Measurements from ENCODE around the gene PSMD7. TPM values are rescaled to one million over a fixed set of nuclear protein-coding genes. Genes with fewer than 3 reads are reported as not detected.
"Not testable (repeated sequence)": the region's sequence is repeated elsewhere in the genome, so short reads cannot be mapped to it uniquely, and the experiment has no call there.

PSMD7 gene
- total RNA-seq, 1 donor from 2014 or later: 46.2 TPM

DNA sequence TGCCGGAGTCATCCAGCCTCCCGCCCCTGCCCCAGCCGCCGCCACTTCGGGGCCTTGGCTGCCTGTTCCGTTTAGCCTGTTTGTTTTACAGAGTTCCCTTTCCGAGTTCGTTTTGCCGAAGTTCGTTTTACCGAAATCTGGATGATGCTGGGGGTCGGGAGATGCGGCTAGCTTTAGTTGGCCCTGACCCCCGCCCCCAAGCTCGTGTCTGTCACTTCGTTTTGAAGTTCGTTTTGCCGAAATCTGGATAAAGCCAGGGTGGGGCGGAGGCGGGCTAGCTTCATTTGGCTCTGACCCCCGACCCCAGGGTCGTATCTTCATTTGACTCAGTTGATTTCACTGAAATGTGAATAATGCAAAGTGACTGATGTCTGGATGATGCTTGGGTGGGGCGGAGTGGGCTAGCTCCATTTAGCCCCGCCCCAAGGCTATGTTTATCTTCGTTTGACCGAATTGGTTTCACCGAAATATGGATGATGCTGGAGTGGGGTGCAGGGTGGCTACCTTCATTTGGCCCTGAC, 591 bp downstream of the PSMD7 start:
- DNase-seq (ENCODE audit: low spot score): peak; percentile 13

GRCh38 chr16:74298104-74298503, 1.5 kb downstream of the PSMD7 start:
- peak; percentile 19 for DNase-seq (ENCODE audit: low spot score)

- no peak for DNase-seq (ENCODE audit: low spot score)
Observed at GRCh38 chr16:74302341-74302740, 5.7 kb downstream of the PSMD7 start.

- no peak for DNase-seq (ENCODE audit: low spot score)
Observed at GRCh38 chr16:74304164-74304834, 7.7 kb downstream of the PSMD7 start.

DNA sequence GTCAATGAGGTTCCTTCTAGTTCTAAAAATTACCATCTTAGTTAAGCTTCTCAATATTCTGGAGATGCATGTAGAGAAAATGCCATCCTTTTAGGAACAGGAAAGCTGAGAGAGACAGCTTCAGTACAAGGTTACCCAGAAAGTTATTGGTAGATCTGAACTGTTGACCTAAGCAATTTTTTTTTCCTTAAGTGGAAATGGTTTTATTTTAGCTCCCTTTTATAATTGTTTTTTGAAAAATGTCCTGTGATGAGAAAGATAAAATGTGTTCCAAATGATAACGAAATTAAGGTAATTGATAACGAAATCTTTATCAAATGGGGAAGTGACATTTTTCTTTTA, 8.2 kb downstream of the PSMD7 start:
- no peak for DNase-seq (ENCODE audit: low spot score)

- DNase-seq (ENCODE audit: low spot score): no peak
Observed at GRCh38 chr16:74305281-74305680, 8.7 kb downstream of the PSMD7 start.

GRCh38 chr16:74305978-74306784, 9.6 kb downstream of the PSMD7 start:
- no peak for DNase-seq (ENCODE audit: low spot score)

- DNase-seq (ENCODE audit: low spot score): no peak
Observed at GRCh38 chr16:74307383-74307782, 10.8 kb downstream of the PSMD7 start.

DNA sequence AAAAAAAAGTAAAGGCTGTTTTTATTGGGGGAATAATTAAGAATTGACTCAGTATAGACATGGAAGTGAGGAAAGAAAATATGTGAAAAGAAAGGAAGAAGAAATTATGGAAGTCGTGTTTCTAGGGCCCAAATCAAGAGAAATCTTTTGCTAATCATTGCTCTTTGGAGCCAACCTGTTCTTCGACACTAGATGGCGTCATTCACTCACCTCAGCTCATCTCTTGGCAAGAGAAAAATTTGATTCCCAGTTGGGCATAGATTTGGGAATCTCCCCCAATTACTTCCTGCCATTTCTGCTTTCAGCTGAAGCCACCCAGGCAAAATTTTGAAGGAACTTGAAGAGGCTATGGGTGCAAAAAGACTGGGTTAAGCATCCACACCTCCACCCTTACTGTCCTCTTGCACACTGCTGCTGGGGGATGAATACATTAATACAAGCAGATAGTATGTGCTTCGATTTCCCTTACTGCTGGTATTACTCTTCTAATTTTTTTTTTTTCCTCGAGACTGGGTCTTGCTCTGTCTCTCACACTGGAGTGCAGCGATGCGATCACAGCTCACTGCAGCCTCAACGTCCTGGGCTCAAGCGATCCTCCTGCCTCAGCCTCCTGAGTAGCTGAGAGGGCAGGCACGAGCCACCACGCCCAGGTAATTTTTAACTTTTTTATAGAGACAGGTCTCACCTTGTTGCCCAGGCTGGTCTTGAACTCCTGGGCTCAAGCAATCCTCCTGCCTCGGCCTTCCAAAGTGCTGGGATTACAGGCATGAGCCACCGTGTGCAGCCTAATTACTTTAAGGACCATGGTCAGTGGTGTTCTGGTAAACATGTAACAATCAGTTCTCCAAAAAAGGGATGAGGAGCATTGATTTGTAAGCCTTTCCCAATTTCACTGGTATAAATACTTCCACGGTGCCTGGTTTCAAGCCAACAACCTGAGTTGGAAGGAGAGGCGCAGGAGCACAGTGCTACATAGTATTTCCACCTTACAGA, 13.5 kb downstream of the PSMD7 start:
- DNase-seq (ENCODE audit: low spot score): peak; percentile 45

DNA sequence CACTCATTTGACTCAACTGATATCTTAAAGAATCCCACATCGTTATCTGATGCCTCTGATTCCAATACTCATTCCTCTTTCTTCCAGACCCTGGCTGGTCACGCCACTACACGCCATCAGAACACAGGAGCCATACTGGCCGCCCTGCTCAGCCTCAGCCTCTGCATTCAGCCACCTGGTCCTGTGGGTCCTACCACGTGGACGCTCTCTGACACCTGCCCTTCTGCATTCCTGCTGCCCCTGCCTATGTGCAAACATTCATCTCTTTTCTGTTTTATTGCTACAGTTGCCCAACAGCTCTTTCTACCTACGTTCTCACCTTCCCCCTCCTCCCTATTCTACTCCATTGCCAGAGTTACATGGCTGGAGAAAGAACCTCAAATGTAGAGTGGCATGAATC, 18.4 kb downstream of the PSMD7 start:
- DNase-seq (ENCODE audit: low spot score): no peak

GRCh38 chr16:74320707-74321106, 24.1 kb downstream of the PSMD7 start:
- no peak for DNase-seq (ENCODE audit: low spot score)

- DNase-seq (ENCODE audit: low spot score): no peak
Observed at GRCh38 chr16:74321356-74321755, 24.7 kb downstream of the PSMD7 start.

- no peak for DNase-seq (ENCODE audit: low spot score)
Observed at GRCh38 chr16:74322301-74322710, 25.7 kb downstream of the PSMD7 start.

DNA sequence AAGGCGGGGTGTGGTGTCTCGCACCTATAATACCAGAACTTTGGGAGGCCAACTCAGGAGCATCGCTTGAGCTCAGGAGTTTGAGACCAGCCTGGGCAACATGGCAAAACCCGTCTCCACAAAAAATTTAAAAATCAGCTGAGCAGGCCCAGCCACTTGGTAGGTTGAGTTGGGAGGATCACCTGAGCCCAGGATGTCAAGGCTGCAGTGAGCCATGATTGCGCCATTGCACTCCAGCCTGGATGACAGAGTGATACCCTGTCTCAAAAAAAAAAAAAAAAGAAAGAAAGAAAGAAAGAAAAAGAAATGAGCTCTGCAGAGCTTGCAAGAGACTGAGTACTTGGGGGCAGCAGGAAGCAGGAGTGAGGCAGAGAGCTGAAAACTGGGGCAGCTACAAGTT, 28.2 kb downstream of the PSMD7 start:
- DNase-seq (ENCODE audit: low spot score): not testable (repeated sequence)

DNA sequence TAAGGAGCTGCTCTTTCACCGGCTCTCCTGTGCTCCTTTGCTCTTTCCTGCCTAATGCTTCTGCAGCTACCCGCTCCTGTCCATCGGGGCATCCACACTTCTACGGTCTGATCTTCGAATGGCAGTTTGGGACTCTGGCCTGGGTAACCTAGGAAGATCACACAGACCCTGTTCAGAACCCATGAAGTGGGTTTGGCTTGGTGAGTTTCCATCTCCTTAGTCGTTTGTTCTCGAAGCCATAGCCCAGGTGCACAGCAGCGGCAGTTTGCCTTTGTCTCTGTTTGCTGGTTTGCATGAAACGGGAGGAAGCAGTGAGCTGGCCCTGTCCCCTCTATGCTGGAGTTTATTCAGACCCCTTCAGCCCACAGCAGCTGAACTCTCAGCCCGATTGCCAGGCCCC, 29.0 kb downstream of the PSMD7 start:
- no peak for DNase-seq (ENCODE audit: low spot score)

DNA sequence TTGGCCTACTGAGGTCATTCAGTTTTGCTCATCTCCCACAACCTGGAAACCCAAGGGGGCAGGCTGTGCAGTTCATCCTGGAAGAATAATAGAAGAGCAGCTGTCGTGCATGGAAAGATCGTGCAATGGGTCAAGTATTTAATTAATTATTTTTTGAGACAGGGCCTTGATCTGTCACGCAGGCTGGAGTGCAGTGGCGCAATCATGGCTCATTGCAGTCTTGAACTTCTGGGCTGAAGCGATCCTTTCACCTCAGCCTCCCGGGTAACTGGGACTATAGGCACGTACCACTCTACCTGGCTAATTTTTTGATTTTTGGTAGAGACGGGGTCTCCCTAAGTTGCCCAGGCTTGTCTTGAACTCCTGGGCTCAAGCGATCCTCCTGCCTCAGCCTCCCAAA, 31.7 kb downstream of the PSMD7 start:
- not testable (repeated sequence) for DNase-seq (ENCODE audit: low spot score)

- DNase-seq (ENCODE audit: low spot score): not testable (repeated sequence)
Observed at GRCh38 chr16:74332469-74332868, 35.9 kb downstream of the PSMD7 start.

DNA sequence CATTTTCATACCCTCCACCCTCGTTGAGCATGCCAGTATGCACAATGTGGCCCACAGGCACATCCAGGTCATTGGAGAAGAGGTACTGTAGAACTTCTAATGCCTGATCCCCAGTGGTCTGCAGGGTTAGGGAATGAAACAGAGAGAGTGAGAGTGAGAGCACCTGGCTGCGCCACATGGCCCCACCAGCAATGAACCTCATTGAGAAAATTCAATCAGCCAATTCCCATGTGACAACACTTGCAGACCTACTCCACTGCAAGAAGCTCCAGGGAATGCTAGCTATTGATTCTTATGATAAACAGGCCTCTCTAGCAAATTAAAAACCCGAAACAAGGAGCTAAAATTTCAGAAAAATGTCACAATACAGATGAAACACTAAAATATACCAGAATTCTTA, 40.9 kb downstream of the PSMD7 start:
- DNase-seq (ENCODE audit: low spot score): not testable (repeated sequence)

- not testable (repeated sequence) for DNase-seq (ENCODE audit: low spot score)
Observed at GRCh38 chr16:74339226-74339625, 42.6 kb downstream of the PSMD7 start.

- DNase-seq (ENCODE audit: low spot score): not testable (repeated sequence)
Observed at GRCh38 chr16:74353038-74353437, 56.4 kb downstream of the PSMD7 start.
